ENCODE results near the gene ITFG1.

DNA sequence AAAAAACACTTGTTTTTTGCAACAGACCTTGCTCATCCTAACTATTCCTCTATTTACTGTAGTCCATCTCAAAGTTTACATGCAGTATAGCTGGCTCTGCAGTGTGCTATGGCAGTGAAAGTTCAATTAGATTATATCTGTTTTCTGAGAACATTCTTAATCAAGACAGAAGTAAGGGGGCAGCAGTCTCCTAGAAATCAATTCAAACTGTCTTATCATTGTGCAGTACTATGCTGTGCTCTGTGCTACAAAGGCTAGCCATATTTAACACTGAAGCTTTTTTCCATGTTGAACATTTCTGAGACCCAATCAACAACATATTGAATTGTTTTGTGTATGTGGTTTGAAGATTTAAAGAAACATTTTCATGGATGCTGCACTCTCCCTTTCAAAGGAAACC is 328.6 kb downstream of the ITFG1 start:
- no peak for TF ChIP-seq POLR2A (IDR thresholded peaks at IDR 0.05)
- TF ChIP-seq, protein P1, sequence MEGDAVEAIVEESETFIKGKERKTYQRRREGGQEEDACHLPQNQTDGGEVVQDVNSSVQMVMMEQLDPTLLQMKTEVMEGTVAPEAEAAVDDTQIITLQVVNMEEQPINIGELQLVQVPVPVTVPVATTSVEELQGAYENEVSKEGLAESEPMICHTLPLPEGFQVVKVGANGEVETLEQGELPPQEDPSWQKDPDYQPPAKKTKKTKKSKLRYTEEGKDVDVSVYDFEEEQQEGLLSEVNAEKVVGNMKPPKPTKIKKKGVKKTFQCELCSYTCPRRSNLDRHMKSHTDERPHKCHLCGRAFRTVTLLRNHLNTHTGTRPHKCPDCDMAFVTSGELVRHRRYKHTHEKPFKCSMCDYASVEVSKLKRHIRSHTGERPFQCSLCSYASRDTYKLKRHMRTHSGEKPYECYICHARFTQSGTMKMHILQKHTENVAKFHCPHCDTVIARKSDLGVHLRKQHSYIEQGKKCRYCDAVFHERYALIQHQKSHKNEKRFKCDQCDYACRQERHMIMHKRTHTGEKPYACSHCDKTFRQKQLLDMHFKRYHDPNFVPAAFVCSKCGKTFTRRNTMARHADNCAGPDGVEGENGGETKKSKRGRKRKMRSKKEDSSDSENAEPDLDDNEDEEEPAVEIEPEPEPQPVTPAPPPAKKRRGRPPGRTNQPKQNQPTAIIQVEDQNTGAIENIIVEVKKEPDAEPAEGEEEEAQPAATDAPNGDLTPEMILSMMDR (IDR thresholded peaks at IDR 0.05): no peak

Measured in body of pancreas (tissue), 4 donors.